ENCODE measurements around the gene SAP30BP.

Gene SAP30BP

GRCh38 chr17:75665981-75666380 lies 1.2 kb upstream of the SAP30BP start:
- peaks cover 10% of the 10 kb centered on the region; the same call in 1 of the 2 replicates for H3K4me1 ChIP-seq (ENCODE audit: control insufficient read depth, insufficient read depth, low read length)
- peaks cover 58 to 65% of the 10 kb centered on the region in 2 experiments for H3K36me3 ChIP-seq (ENCODE audit: control insufficient read depth in 2 of 2, insufficient read depth in 1 of 2, low read length in 2 of 2)
- no peak for TF ChIP-seq HIC1 (tag by site-specific recombination; IDR thresholded peaks at IDR 0.05)
- no peak overlapping the region for H3K27ac ChIP-seq (ENCODE audit: extremely low read depth, low read depth, low read length)
- no peaks in the 10 kb centered on the region for H3K9me3 ChIP-seq (ENCODE audit: control insufficient read depth, insufficient read depth, low read depth, low read length)
- POLR2A ChIA-PET = interaction anchor here (1.3 to 3.3 kb wide), 3 partner anchors 32 to 114 kb away, joined by 3 to 11 read pairs (median 8); partner anchors contain the start of gene SMIM5
- peak overlapping the region; percentile 95 for H3K4me3 ChIP-seq (ENCODE audit: low read depth, low read length)
- CTCF ChIA-PET = interaction anchor here (0.6 to 4.6 kb wide), 9 partner anchors 10 to 891 kb away, joined by 3 to 48 read pairs (median 4); partner anchors contain the start of gene SMIM5

GRCh38 chr17:75667825-75668224 lies 687 bp downstream of the SAP30BP start:
- Histone ChIP-seq H3K27ac (ENCODE audit: extremely low read depth, low read depth, low read length) (no peak overlapping the region), H3K36me3 (ENCODE audit: control insufficient read depth in 2 of 2, insufficient read depth in 1 of 2, low read length in 2 of 2) (peaks cover 48 to 64% of the 10 kb centered on the region in 2 experiments), H3K4me1 (ENCODE audit: control insufficient read depth, insufficient read depth, low read length) (peaks cover 10% of the 10 kb centered on the region; the same call in 1 of the 2 replicates), H3K4me3 (ENCODE audit: low read depth, low read length) (peak overlapping the region; percentile 95), H3K9me3 (ENCODE audit: control insufficient read depth, insufficient read depth, low read depth, low read length) (no peaks in the 10 kb centered on the region)
- no peak for TF ChIP-seq ZBTB21 (tag by site-specific recombination; IDR thresholded peaks at IDR 0.05)
- TF ChIP-seq MEIS1 (CRISPR knock-in tag; IDR thresholded peaks at IDR 0.05; ENCODE audit: borderline replicate concordance) = no peak
- TF ChIP-seq ZFP37 (tag by site-specific recombination; IDR thresholded peaks at IDR 0.05) = no peak
- no peak for TF ChIP-seq INSM2 (tag by site-specific recombination; IDR thresholded peaks at IDR 0.05)
- TF ChIP-seq ZBTB48 (tag by site-specific recombination; IDR thresholded peaks at IDR 0.05) = no peak
- no peak for TF ChIP-seq ZNF449 (tag by site-specific recombination; IDR thresholded peaks at IDR 0.05)
- TF ChIP-seq ZSCAN18 (tag by site-specific recombination; IDR thresholded peaks at IDR 0.05) = no peak
- TF ChIP-seq ZBTB1 (tag by site-specific recombination; IDR thresholded peaks at IDR 0.05) = no peak
- no peak for TF ChIP-seq GLI2 (tag by site-specific recombination; IDR thresholded peaks at IDR 0.05; ENCODE audit: borderline replicate concordance, low read depth)
- TF ChIP-seq ZNF302 (tag by site-specific recombination; IDR thresholded peaks at IDR 0.05; ENCODE audit: low read depth) = no peak
- no peak for TF ChIP-seq ZBTB17 (tag by site-specific recombination; IDR thresholded peaks at IDR 0.05)
- TF ChIP-seq ZNF792 (tag by site-specific recombination; IDR thresholded peaks at IDR 0.05) = no peak
- TF ChIP-seq ZNF544 (tag by site-specific recombination; IDR thresholded peaks at IDR 0.05) = no peak
- ChIA-PET CTCF (interaction anchor here (4.0 to 4.6 kb wide), 2 partner anchors 34 to 81 kb away, joined by 42 to 48 read pairs; partner anchors contain the start of gene SMIM5), POLR2A (interaction anchor here (1.1 to 3.3 kb wide), 6 partner anchors 10 to 150 kb away, joined by 3 to 11 read pairs (median 6); a partner anchor contains a TSS)

All from HEK293 (cell line).